GOT3 (cell line): ENCODE results near the gene NAPSA.

ENCODE experiments used
- DNase-seq: peaks from one replicate; lab custom pipeline; 2025; ENCODE audit warnings: mixed read lengths; lab: John Stamatoyannopoulos, UW

Gene NAPSA

DNA sequence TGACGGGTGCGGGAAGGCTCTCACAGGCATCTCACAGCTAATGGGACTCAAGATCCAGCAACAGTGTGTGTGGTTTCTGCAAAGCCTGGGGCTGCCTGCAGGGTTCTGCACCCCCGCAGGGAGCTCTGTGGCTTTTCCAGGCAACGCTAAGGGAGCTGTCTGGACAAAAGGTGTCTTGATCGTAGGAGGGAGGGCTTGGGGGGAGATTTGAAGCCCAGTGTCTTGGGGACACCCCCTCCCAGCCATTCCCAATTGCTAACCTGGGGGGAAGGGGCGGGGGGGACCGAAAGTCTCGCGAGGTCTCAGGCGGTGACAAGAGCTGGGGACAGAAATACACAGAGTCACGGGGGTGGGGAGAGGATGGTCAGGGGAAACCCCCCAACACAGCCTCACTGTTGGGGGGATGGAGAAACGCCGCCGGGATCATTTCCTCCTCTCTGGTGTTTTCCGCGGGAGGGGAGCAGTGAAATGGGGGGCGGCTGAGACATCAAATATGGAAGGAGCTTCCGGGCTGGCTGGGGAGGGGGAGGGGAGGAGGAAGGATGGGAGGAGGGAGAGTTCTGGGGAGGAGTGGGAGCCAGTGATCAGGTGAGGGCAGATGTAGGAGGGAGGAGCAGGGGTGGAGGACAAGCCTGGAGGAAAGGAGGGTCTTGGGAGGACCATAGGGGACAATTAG, 49.5 kb downstream of the NAPSA start:
- no peak for DNase-seq

DNA sequence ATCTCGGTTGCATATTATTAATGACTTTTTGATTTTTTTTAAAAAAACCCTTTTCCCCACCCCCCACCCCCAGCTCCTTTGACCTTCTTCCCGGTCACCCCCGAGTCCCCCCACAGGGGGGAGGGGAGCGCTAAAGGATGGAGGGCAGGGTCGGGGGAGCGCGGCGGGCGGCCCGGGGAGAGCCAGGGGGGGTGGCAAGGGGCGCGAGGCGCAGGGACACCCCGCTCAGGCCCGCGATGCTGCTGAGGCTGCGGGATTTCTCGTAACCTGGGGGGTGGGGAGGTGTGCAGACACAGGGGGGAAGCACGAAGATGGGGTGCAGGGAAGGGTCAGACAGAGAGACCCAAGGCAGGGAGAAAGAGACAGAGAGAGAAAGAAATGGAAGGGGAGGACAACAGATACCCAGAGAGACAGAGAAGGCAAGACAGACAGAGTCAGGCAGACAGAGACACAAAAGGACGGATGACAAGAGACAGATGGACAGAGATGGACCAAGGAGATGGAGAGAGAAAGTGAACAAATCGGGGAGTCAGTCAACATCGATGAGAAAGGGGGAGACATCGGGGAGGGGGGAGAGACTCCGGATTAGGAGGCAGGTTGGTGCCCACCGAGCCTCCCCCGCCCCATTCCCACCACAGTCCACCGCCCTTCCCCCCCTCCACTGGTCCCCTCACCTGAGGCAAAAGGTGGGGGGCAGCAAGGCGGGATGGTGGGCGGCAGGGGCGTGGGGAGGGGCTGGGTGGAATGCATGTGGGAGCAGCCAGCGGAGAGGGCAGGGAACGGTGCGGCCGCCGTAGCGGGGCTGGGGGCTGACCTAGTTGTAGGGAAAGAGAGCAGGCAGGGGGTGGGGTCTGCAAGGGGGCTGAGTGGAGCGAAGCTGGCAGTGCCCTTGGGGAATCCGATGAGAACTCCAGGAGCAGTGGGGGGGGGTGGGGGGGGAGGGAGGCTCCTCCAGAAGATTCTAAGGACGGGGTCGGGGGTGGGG, 50.4 kb downstream of the NAPSA start:
- no peak for DNase-seq

DNA sequence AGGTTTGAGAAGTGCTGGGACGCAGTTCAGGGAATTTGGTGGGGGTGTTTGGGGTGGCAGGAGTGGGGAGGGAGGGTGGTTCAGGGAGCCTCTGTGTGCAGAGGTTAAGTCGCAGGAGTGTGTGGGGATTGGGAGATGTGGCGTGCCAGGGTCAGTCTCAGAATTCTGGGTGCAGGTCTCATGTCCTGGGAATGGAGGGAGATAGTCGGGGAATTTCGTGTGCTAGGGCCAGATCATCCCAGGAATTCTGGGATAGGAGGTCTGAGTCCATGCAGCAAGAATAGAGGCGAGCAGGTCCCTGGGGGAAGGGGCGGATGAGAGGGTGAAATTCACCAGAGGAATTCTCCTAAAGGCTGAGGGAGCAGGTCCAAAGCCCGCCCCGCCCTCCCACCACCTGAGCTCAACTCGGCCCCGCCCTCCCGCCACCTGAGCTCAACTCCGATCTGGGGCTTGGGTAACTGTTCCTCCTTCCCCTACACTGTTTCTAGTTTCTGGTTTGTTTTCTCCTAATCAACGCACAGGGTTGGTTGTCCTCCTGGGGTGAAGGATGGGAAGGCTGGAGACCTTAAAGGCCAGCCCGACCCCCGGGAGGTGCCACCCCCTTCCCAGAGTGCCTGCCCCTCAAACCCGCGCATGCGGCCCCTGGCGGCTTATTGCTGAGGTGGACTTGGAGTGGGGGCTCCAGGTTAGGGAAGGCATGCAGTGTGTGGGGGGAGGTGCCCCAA, 51.5 kb downstream of the NAPSA start:
- no peak for DNase-seq

DNA sequence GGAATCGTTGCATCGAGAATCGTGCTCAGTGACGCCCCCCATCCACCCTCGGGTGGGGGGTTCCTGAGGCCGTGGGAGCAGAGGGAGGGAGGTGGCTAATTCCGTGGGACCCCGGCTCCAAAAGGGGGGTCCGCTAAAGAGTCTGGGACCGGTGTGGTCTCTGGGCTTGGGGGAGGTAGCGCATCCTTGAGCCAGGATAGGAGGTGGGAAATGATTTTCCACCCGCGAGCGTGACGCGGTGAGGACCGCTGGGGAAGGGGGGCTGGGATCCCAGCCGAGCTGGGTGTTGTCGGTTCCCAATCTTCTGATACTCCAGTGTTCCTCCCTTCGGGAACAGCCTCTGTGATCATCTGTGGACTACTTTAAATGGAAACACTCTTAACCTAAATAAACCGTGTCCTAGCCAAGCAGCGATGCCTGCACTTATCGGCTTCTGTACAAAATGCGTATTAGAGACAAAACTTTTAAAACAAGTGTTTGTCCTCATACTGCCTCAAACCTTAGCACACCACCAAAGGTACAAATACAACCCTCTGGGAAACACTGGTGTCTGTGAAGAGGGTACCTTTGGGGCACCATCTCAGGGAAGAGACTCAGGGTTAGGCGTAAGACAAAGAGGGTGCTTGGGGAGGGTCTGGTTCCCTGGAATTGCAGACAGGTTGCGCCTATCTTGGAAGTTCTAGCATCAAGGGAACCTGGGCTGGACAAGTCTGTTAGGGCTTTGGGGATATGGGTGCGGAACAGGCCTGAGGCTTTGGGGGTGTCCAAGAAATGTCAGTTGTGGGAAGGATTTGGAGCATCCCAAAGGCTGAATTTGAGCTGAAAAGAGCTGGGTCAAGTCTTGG, 52.2 kb downstream of the NAPSA start:
- DNase-seq = no peak

DNA sequence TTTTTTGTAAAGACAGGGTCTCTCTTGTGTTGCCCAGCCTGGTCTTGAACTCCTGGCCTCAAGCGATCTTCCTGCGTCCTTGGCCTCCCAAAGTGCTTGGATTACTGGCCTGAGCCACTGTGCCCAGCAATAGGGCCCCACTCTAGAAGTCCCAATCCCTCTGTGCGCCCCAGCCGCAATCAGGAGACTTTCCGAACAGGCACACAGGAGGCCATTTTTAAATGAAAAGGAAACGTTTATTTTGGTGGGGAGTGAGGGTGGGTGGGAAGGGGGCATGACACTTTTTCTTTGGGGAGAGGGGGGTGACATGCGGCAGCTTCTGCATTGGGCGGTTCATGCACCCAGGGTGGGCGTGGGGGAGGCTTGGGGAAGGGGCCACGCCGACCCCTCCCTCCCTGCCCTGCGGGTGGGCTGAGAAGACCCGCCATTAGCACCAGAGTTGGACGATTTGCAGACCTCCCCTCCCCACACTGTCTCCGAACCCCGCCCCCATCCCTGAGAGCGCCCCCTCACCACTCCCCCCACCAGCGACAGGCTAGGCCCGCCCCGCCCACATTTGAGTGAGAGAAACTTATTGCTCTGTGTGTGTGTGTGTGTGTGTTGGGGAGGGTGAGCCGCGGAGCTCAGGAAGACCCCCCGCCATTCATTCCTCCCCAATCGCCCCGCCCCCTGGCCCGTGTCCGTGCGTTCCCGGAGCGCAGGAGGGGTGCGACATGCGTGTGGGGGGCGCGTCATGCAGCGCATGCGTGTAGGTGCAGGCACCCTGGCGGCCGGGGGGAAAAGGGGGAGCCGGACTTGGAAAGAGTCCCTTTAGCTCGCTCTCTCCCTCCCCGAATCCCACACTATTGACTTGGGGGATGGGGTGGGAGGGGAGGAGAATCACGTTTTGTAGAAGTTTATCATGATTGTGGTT, 53.5 kb downstream of the NAPSA start:
- DNase-seq = no peak

DNA sequence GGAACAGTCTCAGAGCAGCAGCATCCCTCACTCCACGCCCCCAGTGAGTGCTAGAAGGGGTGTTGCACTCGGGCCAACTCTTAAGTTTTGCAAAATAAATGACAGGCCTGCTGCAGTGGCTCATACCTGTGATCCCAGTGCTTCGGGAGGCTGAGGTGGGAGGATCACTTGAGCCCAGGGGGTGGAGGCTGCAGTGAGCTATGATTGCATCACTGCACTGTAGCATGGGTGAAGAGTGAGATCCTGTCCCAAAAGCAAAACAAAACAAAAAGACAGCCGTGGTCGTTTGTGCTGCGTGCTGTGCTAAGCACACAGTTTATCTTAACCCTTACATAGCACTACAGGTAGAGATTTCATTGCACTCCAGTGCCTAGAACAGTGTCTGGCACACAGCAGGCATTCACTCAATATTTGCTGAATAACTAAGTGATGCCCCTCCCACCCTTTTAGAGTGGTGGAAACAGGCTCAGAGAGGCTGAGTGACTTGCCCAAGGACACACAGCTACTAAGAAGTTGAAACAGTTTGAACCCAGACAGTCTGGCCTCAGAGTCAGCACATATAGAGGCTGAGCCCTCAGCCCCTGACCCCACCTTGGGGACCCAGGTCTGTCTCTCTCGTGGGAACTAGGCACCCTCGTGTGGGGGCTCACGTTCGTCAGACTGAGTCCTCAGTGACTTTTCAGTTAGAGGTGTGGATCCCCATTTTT, 54.5 kb downstream of the NAPSA start:
- DNase-seq = no peak

DNA sequence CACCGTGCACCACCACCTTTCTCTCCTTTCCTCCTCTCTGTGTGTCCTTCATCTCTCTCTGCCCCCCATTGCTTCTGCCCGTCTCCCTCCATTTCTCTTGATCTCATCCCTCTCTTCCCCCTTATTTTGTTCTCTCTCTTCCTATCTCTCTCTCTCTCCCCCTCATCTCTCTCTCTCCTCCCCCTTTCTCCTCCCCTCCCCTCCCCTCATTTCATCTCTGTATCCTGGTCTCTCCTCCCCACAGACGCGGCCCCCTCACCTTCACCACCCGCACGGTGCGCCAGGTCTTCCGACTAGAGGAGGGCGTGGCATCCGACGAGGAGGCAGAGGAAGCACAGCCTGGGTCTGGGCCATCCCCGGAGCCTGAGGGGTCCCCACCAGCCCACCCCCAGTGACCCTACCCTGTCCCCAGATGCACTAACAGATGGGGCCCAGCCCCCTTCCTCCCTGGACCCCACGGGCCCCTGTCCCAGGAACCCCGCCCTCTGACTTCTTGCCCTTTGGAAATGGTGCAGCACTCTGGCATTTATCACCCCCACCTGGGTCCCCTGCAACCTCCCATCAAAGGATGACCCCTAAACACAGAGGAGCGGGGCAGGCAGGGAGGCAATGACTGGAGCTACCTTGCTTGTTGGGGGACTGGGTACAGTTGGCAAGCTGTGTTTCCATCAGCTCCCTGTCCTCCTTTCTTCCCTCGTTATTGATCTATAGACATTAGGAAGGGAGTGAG, 55.9 kb downstream of the NAPSA start:
- DNase-seq = no peak

DNA sequence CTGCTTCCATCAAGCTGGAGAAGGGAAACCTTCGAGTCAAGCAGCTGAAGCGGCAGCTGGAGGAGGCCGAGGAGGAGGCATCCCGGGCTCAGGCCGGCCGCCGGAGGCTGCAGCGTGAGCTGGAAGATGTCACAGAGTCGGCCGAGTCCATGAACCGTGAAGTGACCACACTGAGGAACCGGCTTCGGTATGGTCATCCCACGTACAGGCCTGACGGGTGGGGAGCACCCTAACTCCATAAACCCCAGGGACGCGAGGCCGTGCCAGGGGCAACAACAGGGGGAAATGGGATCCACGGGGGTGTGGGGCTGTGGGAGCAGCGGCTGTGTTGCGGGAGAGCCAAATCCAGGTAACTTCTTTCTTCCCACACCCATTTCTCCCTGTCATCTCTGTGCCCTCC, 56.4 kb downstream of the NAPSA start:
- no peak for DNase-seq
